ENCODE measurements around the gene GNAQ. TPM values are rescaled to one million over a fixed set of nuclear protein-coding genes. Genes with fewer than 3 reads are reported as not detected.

The GNAQ gene
- total and polyA plus RNA-seq, 2 experiments from 2014 or later = 21.1 to 43.1 TPM

DNA sequence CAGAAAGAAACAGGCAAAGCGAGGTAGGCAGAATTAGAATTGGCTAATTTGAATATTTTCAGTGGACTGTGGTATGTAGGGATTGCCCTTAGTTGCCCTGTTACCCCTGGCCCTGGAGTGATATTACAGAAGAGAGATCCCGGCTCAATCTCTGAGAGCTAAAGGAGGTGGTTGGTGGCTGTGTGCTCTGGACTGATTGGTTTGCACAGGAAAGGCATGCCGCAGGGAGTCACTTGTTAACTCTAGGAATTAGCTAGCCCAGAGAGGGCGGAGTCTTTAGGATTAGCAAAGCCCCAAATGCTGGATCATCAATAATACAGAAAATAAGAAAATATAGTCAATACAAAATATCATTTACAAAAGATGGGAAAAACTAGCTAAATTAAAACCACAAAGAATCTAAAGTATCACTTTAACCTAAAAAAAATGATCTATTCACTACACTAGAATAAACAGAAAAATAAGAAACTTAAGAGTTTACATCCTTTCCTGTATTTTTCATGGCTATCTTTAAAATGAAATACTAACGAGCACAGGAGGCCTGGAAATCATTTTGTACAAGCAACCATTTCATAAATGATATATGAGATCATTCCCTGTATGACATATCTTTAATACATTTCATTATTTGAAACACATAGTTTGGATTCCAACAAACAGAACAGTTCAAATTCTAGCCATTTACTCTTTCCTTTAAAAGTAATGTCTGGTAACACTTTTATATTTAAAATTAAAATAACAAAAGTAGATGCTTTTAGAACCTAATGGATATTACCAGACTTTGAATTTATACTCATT lies 71.1 kb downstream of the GNAQ start:
- Histone ChIP-seq H3K4me1 (ENCODE audit: insufficient read depth) (peaks cover 67% of the 10 kb centered on the region), H2AFZ (no peak overlapping the region), H3K27ac (ENCODE audit: low read depth) (peak overlapping the region; percentile 6; the same call in 1 of the 2 replicates), H4K20me1 (replicated peaks; ENCODE audit: insufficient read depth) (no peaks in the 10 kb centered on the region), H3K9me2 (ENCODE audit: insufficient read depth) (no peaks in the 10 kb centered on the region), H3K36me3 (ENCODE audit: insufficient read depth) (no peaks in the 10 kb centered on the region), H3K79me2 (replicated peaks; ENCODE audit: insufficient read depth) (peaks cover 92% of the 10 kb centered on the region), H3K27me3 (ENCODE audit: insufficient read depth) (no peaks in the 10 kb centered on the region), H3F3A (replicated peaks; ENCODE audit: low read depth) (no peaks in the 10 kb centered on the region), H3K4me2 (peak overlapping the region; percentile 8), H3K4me3 (no peak overlapping the region)
- no peak for TF ChIP-seq EZH2phosphoT487 (IDR thresholded peaks at IDR 0.05; ENCODE audit: unreplicated experiment)
- TF ChIP-seq STAT1 (IDR thresholded peaks at IDR 0.05; ENCODE audit: unreplicated experiment) = no peak
- no peak for TF ChIP-seq POLR2AphosphoS5 (IDR thresholded peaks at IDR 0.05; ENCODE audit: low read depth)
- no peak for TF ChIP-seq CREB1 (CRISPR knock-in tag; IDR thresholded peaks at IDR 0.05; ENCODE audit: low read depth)
- TF ChIP-seq ZNF114 (CRISPR knock-in tag; IDR thresholded peaks at IDR 0.05) = no peak
- no peak for TF ChIP-seq ZNF331 (CRISPR knock-in tag; IDR thresholded peaks at IDR 0.05; ENCODE audit: low read depth)
- TF ChIP-seq EZH2 (IDR thresholded peaks at IDR 0.05; ENCODE audit: low read depth, unreplicated experiment) = no peak
- no peak for TF ChIP-seq JUNB (IDR thresholded peaks at IDR 0.05; ENCODE audit: unreplicated experiment)
- TF ChIP-seq, protein P1, sequence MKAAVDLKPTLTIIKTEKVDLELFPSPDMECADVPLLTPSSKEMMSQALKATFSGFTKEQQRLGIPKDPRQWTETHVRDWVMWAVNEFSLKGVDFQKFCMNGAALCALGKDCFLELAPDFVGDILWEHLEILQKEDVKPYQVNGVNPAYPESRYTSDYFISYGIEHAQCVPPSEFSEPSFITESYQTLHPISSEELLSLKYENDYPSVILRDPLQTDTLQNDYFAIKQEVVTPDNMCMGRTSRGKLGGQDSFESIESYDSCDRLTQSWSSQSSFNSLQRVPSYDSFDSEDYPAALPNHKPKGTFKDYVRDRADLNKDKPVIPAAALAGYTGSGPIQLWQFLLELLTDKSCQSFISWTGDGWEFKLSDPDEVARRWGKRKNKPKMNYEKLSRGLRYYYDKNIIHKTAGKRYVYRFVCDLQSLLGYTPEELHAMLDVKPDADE (IDR thresholded peaks at IDR 0.05) = no peak
- TF ChIP-seq, protein P2, sequence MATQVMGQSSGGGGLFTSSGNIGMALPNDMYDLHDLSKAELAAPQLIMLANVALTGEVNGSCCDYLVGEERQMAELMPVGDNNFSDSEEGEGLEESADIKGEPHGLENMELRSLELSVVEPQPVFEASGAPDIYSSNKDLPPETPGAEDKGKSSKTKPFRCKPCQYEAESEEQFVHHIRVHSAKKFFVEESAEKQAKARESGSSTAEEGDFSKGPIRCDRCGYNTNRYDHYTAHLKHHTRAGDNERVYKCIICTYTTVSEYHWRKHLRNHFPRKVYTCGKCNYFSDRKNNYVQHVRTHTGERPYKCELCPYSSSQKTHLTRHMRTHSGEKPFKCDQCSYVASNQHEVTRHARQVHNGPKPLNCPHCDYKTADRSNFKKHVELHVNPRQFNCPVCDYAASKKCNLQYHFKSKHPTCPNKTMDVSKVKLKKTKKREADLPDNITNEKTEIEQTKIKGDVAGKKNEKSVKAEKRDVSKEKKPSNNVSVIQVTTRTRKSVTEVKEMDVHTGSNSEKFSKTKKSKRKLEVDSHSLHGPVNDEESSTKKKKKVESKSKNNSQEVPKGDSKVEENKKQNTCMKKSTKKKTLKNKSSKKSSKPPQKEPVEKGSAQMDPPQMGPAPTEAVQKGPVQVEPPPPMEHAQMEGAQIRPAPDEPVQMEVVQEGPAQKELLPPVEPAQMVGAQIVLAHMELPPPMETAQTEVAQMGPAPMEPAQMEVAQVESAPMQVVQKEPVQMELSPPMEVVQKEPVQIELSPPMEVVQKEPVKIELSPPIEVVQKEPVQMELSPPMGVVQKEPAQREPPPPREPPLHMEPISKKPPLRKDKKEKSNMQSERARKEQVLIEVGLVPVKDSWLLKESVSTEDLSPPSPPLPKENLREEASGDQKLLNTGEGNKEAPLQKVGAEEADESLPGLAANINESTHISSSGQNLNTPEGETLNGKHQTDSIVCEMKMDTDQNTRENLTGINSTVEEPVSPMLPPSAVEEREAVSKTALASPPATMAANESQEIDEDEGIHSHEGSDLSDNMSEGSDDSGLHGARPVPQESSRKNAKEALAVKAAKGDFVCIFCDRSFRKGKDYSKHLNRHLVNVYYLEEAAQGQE (IDR thresholded peaks at IDR 0.05; ENCODE audit: unreplicated experiment) = no peak
- TF ChIP-seq, protein P3, sequence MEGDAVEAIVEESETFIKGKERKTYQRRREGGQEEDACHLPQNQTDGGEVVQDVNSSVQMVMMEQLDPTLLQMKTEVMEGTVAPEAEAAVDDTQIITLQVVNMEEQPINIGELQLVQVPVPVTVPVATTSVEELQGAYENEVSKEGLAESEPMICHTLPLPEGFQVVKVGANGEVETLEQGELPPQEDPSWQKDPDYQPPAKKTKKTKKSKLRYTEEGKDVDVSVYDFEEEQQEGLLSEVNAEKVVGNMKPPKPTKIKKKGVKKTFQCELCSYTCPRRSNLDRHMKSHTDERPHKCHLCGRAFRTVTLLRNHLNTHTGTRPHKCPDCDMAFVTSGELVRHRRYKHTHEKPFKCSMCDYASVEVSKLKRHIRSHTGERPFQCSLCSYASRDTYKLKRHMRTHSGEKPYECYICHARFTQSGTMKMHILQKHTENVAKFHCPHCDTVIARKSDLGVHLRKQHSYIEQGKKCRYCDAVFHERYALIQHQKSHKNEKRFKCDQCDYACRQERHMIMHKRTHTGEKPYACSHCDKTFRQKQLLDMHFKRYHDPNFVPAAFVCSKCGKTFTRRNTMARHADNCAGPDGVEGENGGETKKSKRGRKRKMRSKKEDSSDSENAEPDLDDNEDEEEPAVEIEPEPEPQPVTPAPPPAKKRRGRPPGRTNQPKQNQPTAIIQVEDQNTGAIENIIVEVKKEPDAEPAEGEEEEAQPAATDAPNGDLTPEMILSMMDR (conservative IDR thresholded peaks at IDR 0.05; ENCODE audit: low read depth in 2 of 2) = no peak
- TF ChIP-seq NANOG (IDR thresholded peaks at IDR 0.05; ENCODE audit: borderline replicate concordance) = no peak
- TF ChIP-seq, protein P4, sequence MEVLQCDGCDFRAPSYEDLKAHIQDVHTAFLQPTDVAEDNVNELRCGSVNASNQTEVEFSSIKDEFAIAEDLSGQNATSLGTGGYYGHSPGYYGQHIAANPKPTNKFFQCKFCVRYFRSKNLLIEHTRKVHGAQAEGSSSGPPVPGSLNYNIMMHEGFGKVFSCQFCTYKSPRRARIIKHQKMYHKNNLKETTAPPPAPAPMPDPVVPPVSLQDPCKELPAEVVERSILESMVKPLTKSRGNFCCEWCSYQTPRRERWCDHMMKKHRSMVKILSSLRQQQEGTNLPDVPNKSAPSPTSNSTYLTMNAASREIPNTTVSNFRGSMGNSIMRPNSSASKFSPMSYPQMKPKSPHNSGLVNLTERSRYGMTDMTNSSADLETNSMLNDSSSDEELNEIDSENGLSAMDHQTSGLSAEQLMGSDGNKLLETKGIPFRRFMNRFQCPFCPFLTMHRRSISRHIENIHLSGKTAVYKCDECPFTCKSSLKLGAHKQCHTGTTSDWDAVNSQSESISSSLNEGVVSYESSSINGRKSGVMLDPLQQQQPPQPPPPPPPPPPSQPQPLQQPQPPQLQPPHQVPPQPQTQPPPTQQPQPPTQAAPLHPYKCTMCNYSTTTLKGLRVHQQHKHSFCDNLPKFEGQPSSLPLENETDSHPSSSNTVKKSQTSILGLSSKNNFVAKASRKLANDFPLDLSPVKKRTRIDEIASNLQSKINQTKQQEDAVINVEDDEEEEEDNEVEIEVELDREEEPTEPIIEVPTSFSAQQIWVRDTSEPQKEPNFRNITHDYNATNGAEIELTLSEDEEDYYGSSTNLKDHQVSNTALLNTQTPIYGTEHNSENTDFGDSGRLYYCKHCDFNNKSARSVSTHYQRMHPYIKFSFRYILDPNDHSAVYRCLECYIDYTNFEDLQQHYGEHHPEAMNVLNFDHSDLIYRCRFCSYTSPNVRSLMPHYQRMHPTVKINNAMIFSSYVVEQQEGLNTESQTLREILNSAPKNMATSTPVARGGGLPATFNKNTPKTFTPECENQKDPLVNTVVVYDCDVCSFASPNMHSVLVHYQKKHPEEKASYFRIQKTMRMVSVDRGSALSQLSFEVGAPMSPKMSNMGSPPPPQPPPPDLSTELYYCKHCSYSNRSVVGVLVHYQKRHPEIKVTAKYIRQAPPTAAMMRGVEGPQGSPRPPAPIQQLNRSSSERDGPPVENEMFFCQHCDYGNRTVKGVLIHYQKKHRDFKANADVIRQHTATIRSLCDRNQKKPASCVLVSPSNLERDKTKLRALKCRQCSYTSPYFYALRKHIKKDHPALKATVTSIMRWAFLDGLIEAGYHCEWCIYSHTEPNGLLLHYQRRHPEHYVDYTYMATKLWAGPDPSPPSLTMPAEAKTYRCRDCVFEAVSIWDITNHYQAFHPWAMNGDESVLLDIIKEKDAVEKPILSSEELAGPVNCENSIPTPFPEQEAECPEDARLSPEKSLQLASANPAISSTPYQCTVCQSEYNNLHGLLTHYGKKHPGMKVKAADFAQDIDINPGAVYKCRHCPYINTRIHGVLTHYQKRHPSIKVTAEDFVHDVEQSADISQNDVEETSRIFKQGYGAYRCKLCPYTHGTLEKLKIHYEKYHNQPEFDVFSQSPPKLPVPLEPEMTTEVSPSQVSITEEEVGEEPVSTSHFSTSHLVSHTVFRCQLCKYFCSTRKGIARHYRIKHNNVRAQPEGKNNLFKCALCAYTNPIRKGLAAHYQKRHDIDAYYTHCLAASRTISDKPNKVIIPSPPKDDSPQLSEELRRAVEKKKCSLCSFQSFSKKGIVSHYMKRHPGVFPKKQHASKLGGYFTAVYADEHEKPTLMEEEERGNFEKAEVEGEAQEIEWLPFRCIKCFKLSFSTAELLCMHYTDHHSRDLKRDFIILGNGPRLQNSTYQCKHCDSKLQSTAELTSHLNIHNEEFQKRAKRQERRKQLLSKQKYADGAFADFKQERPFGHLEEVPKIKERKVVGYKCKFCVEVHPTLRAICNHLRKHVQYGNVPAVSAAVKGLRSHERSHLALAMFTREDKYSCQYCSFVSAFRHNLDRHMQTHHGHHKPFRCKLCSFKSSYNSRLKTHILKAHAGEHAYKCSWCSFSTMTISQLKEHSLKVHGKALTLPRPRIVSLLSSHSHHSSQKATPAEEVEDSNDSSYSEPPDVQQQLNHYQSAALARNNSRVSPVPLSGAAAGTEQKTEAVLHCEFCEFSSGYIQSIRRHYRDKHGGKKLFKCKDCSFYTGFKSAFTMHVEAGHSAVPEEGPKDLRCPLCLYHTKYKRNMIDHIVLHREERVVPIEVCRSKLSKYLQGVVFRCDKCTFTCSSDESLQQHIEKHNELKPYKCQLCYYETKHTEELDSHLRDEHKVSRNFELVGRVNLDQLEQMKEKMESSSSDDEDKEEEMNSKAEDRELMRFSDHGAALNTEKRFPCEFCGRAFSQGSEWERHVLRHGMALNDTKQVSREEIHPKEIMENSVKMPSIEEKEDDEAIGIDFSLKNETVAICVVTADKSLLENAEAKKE (CRISPR knock-in tag; IDR thresholded peaks at IDR 0.05) = no peak
- Mint-ChIP-seq H3K36me3 (ENCODE audit: low read depth) (peaks cover 7% of the 10 kb centered on the region; the same call in 1 of the 3 replicates), H3K9me3 (no peaks in the 10 kb centered on the region), H3K27ac (peak overlapping the region; percentile 9), H3K4me1 (peaks cover 70% of the 10 kb centered on the region), H3K27me3 (ENCODE audit: insufficient read depth, low read depth, poor library complexity) (peaks cover 8% of the 10 kb centered on the region), H3K4me3 (peak overlapping the region; percentile 4; the same call in 2 of the 3 replicates)
- DNase-seq (ENCODE audit: low spot score) = peak; percentile 72
- peak; percentile 90 for ATAC-seq
